DMS 273 treated with DMSO at 0.1 percent for 48 hours (cell line): ENCODE measurements around the gene EBP.

Experiments
- DNase-seq: peaks from one replicate; lab custom pipeline; 2025; lab: John Stamatoyannopoulos, UW

EBP gene

GRCh38 chrX:48521353-48522243, at the start of gene EBP:
TSS of gene EBP (plus strand) at chrX:48521808. CDS start at chrX:48523772, 1,964 bp downstream.
- peak; percentile 83 for DNase-seq

- DNase-seq = peak; percentile 60
Observed at GRCh38 chrX:48472225-48472624, 49.4 kb upstream of the EBP start.

GRCh38 chrX:48472851-48473703, 48.5 kb upstream of the EBP start:
- peak; percentile 78 for DNase-seq

- DNase-seq = no peak
Observed at GRCh38 chrX:48473704-48473990, 48.0 kb upstream of the EBP start.

GRCh38 chrX:48474127-48474526, 47.5 kb upstream of the EBP start:
- DNase-seq = no peak

GRCh38 chrX:48474581-48474980, 47.0 kb upstream of the EBP start:
- DNase-seq = no peak

GRCh38 chrX:48475296-48475695, 46.3 kb upstream of the EBP start:
- no peak for DNase-seq

- peak; percentile 51 for DNase-seq
Observed at GRCh38 chrX:48475774-48476577, 45.6 kb upstream of the EBP start, which contains the start of gene FTSJ1. TSS of gene FTSJ1 (plus strand) at chrX:48476199. CDS start at chrX:48478048, 1,849 bp downstream.

GRCh38 chrX:48476919-48477318, 44.7 kb upstream of the EBP start:
- DNase-seq = no peak

- DNase-seq = no peak
Observed at GRCh38 chrX:48477960-48478755, 43.5 kb upstream of the EBP start.

GRCh38 chrX:48478806-48479205, 42.8 kb upstream of the EBP start:
- DNase-seq = no peak

- no peak for DNase-seq
Observed at GRCh38 chrX:48480142-48480541, 41.5 kb upstream of the EBP start.

GRCh38 chrX:48480583-48480982, 41.0 kb upstream of the EBP start:
- no peak for DNase-seq

- DNase-seq = no peak
Observed at GRCh38 chrX:48482526-48482925, 39.1 kb upstream of the EBP start.

GRCh38 chrX:48487362-48487798, 34.2 kb upstream of the EBP start:
- DNase-seq = no peak

- DNase-seq = no peak
Observed at GRCh38 chrX:48488034-48488433, 33.6 kb upstream of the EBP start.

GRCh38 chrX:48489296-48489695, 32.3 kb upstream of the EBP start:
- DNase-seq = no peak

- DNase-seq = no peak
Observed at GRCh38 chrX:48489892-48490291, 31.7 kb upstream of the EBP start.

GRCh38 chrX:48490661-48491060, 30.9 kb upstream of the EBP start:
- DNase-seq = no peak

GRCh38 chrX:48491809-48492208, 29.8 kb upstream of the EBP start:
- DNase-seq = no peak

- DNase-seq = no peak
Observed at GRCh38 chrX:48492293-48492910, 29.2 kb upstream of the EBP start.
